Epithelial cell of proximal tubule (primary cell): ENCODE data around the gene HNRNPH3. TPM values are rescaled to one million over a fixed set of nuclear protein-coding genes. Genes with fewer than 3 reads are reported as not detected.
"Not testable (repeated sequence)": the region's sequence is repeated elsewhere in the genome, so short reads cannot be mapped to it uniquely, and the experiment has no call there.

Source experiments
- DNase-seq: peaks from one replicate; pipeline ENCODE4 v3.0.0-alpha.2; 2011; ENCODE audit warnings: low read depth
- H3K4me3 ChIP-seq: 2 replicates; pipeline ENCODE4 v1.5.1; 2011; ENCODE audit warnings: low read depth, mild to moderate bottlenecking, low read length
- CTCF ChIP-seq: conservative IDR thresholded peaks from 2 replicates; pipeline ENCODE4 v1.5.1; 2012; ENCODE audit warnings: low read depth, mild to moderate bottlenecking, low read length
- total RNA-seq: library from RNA; depleted of rRNA; stranded (reverse); fragments of >200 nt; gene quantifications from 2 replicates; pipeline ENCODE4 v1.2.3, GENCODE V29; 2015

HNRNPH3 gene
- total RNA-seq, 1 donor from 2014 or later: 43.1 TPM

GRCh38 chr10:68301790-68302502 lies 29.9 kb upstream of the HNRNPH3 start:
- DNase-seq: no peak
- no peak overlapping the region for H3K4me3 ChIP-seq
- peak; percentile 61 for TF ChIP-seq CTCF

- H3K4me3 ChIP-seq: no peak overlapping the region
- no peak for DNase-seq
- TF ChIP-seq CTCF: no peak
Observed at GRCh38 chr10:68302503-68302823, 29.4 kb upstream of the HNRNPH3 start.

- TF ChIP-seq CTCF: no peak
- H3K4me3 ChIP-seq: no peak overlapping the region
- no peak for DNase-seq
Observed at GRCh38 chr10:68302871-68303270, 29.0 kb upstream of the HNRNPH3 start.

GRCh38 chr10:68303849-68304412 lies 27.9 kb upstream of the HNRNPH3 start:
- no peak for TF ChIP-seq CTCF
- H3K4me3 ChIP-seq: no peak overlapping the region
- DNase-seq: no peak

- DNase-seq: no peak
- no peak for TF ChIP-seq CTCF
- H3K4me3 ChIP-seq: no peak overlapping the region
Observed at GRCh38 chr10:68305854-68306253, 26.0 kb upstream of the HNRNPH3 start.

GRCh38 chr10:68310531-68310930 lies 21.3 kb upstream of the HNRNPH3 start:
- H3K4me3 ChIP-seq: no peak overlapping the region
- no peak for TF ChIP-seq CTCF
- no peak for DNase-seq

GRCh38 chr10:68314930-68315329 lies 16.9 kb upstream of the HNRNPH3 start:
- not testable (repeated sequence) for DNase-seq, H3K4me3 ChIP-seq
